Suprapubic skin (tissue), 4 donors: ENCODE results near the gene SPATS2L.

Source experiments
- POLR2A ChIP-seq, 2 donors: fragments of 450-650 bp; IDR thresholded peaks; one replicate each; pipeline ENCODE4 v1.6.1; 2017; ENCODE audit warnings: antibody characterized with exemption in 2 of 2, mild to moderate bottlenecking in 2 of 2, moderate library complexity in 2 of 2
- POLR2AphosphoS5 ChIP-seq, 3 donors: sonication (generic); formaldehyde crosslinking; IDR thresholded peaks; one replicate each; pipeline ENCODE4 v1.6.1; 2017; ENCODE audit warnings: antibody characterized with exemption in 3 of 3
- TF ChIP-seq, protein P1 (sequence below), 2 donors: fragments of 200-600 bp in 1 of 2; fragments of 450-650 bp in 1 of 2; sonication (generic) in 1 of 2; IDR thresholded peaks; one replicate each; pipeline ENCODE4 v1.5.1; 2016 to 2019; ENCODE audit warnings: antibody characterized with exemption in 2 of 2, mild to moderate bottlenecking in 1 of 2, moderate library complexity in 1 of 2

DNA sequence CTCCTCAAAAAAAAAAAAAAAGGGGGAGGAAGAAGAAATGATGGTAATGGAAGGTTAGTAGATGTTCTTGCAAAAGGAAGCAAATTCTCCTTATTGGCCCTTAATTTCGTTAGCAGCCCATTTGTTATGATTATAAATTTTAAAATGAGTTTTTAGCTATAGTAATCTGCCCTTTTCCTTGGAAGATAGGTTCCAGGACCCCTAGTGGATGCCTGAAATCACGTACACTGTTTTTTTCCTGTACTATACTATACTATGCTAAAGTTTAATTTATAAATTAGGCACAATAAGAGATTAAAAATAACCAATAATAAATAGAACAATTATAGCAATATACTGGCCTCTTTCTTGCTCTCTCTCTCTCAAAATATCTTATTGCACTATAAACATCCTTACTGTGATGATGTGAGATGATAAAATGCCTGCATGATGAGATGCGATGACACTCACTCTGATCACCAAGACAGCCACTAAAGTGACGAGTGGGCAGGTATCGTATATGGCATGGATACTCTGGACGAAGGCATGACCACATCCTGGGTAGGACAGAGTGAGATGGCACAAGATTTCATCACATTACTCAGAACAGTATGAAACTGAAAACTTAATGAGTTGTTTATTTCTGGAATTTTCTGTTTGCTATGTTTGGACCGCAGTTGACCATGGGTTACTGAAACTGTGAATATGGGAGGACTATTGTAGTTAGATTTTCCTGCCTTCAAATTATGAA, 116.2 kb downstream of the SPATS2L start:
- TF ChIP-seq, protein P1, sequence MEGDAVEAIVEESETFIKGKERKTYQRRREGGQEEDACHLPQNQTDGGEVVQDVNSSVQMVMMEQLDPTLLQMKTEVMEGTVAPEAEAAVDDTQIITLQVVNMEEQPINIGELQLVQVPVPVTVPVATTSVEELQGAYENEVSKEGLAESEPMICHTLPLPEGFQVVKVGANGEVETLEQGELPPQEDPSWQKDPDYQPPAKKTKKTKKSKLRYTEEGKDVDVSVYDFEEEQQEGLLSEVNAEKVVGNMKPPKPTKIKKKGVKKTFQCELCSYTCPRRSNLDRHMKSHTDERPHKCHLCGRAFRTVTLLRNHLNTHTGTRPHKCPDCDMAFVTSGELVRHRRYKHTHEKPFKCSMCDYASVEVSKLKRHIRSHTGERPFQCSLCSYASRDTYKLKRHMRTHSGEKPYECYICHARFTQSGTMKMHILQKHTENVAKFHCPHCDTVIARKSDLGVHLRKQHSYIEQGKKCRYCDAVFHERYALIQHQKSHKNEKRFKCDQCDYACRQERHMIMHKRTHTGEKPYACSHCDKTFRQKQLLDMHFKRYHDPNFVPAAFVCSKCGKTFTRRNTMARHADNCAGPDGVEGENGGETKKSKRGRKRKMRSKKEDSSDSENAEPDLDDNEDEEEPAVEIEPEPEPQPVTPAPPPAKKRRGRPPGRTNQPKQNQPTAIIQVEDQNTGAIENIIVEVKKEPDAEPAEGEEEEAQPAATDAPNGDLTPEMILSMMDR (IDR thresholded peaks at IDR 0.05), result no peak
- TF ChIP-seq POLR2AphosphoS5 (IDR thresholded peaks at IDR 0.05), result no peak
- TF ChIP-seq POLR2A (IDR thresholded peaks at IDR 0.05), result no peak
